ENCODE results near the gene UBR1.
A peak's percentile ranks its signal among the peaks of the same experiment; 100 is the strongest.
"Not testable (repeated sequence)": the region's sequence is repeated elsewhere in the genome, so short reads cannot be mapped to it uniquely, and the experiment has no call there.

UBR1 gene

DNA sequence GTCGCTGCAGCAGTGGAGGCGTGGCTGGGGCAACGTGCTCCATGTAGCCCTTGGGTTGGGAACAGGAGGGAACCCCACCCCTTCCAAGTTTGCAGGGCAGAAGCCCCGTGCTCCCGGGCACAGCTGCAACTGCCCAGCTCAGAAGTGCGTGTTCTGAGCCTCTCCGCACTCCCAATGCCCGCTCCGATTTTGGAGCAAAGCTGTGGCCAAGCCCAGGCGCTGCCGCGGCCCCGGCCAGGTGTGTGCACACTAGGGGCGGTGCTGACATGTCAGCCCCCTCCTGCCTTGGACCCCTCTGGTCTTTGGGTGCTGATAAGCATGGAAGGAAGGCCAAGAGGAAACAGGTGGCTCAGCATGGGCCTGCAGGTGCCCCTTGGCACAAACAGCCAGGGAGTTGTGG is 97.7 kb downstream of the UBR1 start:
- in situ Hi-C loops (cut with HindIII; ENCODE audit: low sequenced_read_pairs): no loop called here
- DNase-seq (ENCODE audit: low read depth, low spot score): no peak
- TF ChIP-seq, protein P1, sequence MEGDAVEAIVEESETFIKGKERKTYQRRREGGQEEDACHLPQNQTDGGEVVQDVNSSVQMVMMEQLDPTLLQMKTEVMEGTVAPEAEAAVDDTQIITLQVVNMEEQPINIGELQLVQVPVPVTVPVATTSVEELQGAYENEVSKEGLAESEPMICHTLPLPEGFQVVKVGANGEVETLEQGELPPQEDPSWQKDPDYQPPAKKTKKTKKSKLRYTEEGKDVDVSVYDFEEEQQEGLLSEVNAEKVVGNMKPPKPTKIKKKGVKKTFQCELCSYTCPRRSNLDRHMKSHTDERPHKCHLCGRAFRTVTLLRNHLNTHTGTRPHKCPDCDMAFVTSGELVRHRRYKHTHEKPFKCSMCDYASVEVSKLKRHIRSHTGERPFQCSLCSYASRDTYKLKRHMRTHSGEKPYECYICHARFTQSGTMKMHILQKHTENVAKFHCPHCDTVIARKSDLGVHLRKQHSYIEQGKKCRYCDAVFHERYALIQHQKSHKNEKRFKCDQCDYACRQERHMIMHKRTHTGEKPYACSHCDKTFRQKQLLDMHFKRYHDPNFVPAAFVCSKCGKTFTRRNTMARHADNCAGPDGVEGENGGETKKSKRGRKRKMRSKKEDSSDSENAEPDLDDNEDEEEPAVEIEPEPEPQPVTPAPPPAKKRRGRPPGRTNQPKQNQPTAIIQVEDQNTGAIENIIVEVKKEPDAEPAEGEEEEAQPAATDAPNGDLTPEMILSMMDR (IDR thresholded peaks at IDR 0.05; ENCODE audit: low read depth, low read length): no peak
- H3K4me3 ChIP-seq (ENCODE audit: low read depth, low read length): no peak overlapping the region

GRCh38 chr15:43007551-43007950 is 98.3 kb downstream of the UBR1 start:
- no peak overlapping the region for H3K4me3 ChIP-seq (ENCODE audit: low read depth, low read length)
- DNase-seq (ENCODE audit: low read depth, low spot score): no peak
- TF ChIP-seq, protein P1 (IDR thresholded peaks at IDR 0.05; ENCODE audit: low read depth, low read length): no peak
- in situ Hi-C loops (cut with HindIII; ENCODE audit: low sequenced_read_pairs): no loop called here

DNA sequence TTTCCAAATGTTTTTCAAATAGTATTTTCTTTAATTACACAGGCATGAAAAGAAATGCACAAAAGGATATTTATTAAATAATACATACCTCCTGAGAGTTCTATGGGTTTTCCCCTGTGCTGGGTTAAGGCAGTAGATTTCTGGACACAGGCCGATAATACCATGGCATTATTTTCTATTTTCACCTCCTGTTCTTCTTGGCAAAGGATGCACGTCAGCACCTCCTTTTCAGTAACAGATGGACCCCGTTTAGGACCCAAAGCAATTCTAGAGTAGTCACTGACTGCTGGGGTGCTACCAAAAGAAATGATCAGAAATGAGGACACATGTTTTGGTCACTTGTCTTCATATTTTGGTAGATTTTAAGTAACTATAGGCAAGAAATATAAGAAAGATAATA is 98.8 kb downstream of the UBR1 start:
- in situ Hi-C loops (cut with HindIII; ENCODE audit: low sequenced_read_pairs): no loop called here
- TF ChIP-seq, protein P1 (IDR thresholded peaks at IDR 0.05; ENCODE audit: low read depth, low read length): no peak
- DNase-seq (ENCODE audit: low read depth, low spot score): no peak
- H3K4me3 ChIP-seq (ENCODE audit: low read depth, low read length): no peak overlapping the region

DNA sequence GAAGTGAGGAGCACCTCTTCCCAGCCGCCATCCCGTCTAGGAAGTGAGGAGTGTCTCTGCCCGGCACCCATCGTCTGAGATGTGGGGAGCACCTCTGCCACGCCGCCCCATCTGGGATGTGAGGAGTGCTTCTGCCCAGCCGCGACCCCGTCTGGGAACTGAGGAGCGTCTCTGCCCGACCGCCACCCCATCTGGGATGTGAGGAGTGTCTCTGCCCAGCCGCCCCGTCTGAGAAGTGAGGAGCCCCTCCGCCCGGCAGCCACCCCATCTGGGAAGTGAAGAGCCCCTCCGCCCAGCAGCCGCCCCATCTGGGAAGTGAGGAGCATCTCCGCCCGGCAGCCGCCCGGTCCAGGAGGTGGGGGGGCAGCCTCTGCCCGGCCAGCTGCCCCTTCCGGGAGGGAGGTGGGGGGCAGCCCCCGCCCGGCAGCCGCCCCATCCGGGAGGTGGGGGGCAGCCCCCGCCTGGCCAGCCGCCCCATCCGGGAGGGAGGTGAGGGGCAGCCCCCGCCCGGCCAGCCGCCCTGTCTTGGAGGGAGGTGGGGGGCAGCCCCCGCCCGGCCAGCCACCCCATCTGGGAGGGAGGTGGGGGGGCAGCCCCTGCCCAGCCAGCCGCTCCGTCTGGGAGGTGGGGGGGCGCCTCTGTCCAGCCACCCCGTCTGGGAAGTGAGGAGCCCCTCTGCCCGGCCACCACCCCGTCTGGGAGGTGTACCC is 100.8 kb downstream of the UBR1 start:
- H3K4me3 ChIP-seq (ENCODE audit: low read depth, low read length); DNase-seq (ENCODE audit: low read depth, low spot score); in situ Hi-C loops (cut with HindIII; ENCODE audit: low sequenced_read_pairs): not testable (repeated sequence)

DNA sequence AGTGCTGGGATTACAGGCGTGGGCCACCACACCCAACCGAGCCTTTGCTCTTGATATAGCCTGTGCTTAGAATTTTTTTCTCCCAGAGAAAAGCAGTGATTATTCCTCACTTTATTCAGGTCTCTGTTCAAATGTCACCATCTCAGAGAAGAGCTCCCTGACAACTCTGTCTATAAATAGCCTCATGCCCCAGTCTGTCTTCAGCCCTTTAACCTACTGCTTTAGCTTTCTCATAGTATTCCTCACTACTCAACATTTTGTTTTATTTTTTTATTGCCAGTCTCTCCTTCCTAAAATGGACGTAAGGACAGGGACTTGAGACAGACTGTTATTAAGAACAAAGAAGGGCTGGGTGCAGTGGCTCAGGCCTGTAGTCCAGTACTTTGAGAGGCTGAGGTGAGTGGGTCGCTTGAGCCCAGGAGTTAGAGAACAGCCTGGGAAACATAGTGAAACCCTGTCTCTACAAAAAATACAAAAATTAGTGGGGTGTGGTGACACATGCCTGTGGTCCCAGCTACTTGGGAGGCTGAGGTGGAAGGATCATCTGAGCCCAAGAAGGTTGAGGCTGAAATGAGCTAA is 106.5 kb downstream of the UBR1 start:
- H3K4me3 ChIP-seq (ENCODE audit: low read depth, low read length): no peak overlapping the region
- TF ChIP-seq, protein P1 (IDR thresholded peaks at IDR 0.05; ENCODE audit: low read depth, low read length): no peak
- DNase-seq (ENCODE audit: low read depth, low spot score): no peak
- in situ Hi-C loops (cut with HindIII; ENCODE audit: low sequenced_read_pairs): no loop called here

DNA sequence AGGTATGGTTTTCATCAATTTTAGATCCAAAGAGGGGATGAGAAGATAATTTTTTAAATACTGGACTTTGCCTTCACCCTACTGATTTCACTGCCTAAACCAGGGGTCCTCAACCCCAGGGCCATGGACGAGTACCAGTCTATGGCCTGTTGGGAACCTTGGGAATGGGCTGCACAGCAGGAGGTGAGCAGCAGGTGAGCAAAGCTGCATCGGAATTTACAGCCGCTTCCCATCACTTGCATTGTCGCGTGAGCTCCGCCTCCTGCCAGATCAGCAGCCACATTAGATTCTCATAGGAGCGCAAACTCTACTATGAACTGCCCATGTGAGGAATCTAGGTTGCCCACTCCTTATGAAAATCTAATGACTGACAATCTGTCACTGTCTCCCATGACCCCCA is 109.0 kb downstream of the UBR1 start:
- H3K4me3 ChIP-seq (ENCODE audit: low read depth, low read length): no peak overlapping the region
- TF ChIP-seq, protein P1 (IDR thresholded peaks at IDR 0.05; ENCODE audit: low read depth, low read length): no peak
- DNase-seq (ENCODE audit: low read depth, low spot score): no peak
- in situ Hi-C loops (cut with HindIII; ENCODE audit: low sequenced_read_pairs): no loop called here

DNA sequence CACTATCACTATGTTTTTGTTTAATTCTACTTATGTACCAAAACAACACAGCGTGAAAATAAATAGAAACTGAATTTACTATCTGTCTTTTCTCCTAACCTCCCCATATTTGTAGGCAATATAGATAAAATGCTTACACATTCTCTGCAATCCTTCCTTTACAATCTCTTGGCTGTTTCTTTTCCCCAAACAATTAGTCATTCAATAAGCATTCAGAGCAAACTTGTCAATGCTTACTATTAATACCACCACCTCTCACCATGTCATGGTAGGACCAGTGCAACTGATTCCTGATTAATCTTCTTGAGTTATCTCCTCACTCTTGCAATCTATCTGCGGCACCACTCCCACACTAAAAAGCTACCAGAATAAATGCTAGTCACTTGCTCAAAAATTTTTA is 111.3 kb downstream of the UBR1 start:
- no peak overlapping the region for H3K4me3 ChIP-seq (ENCODE audit: low read depth, low read length)
- in situ Hi-C loops (cut with HindIII; ENCODE audit: low sequenced_read_pairs): no loop called here
- DNase-seq (ENCODE audit: low read depth, low spot score): peak; percentile 19
- TF ChIP-seq, protein P1 (IDR thresholded peaks at IDR 0.05; ENCODE audit: low read depth, low read length): no peak
